Uterus (tissue), 2 donors: ENCODE data around the gene FAM171A2.
"Not testable (repeated sequence)": the region's sequence is repeated elsewhere in the genome, so short reads cannot be mapped to it uniquely, and the experiment has no call there.

ENCODE experiments used
- CTCF ChIP-seq, 4 experiments: fragments of 200-600 bp in 2 of 4; fragments of 450-650 bp in 2 of 4; sonication (generic) in 2 of 4; IDR thresholded peaks; one replicate each; pipeline ENCODE4 v1.5.1; 2016 to 2019; ENCODE audit warnings: antibody characterized with exemption in 4 of 4, mild to moderate bottlenecking in 2 of 4, moderate library complexity in 1 of 4
- POLR2A ChIP-seq, 2 donors: fragments of 450-650 bp; IDR thresholded peaks; one replicate each; pipeline ENCODE4 v1.6.1; 2016; ENCODE audit warnings: antibody characterized with exemption in 2 of 2, mild to moderate bottlenecking in 1 of 2, moderate library complexity in 1 of 2

- not testable (repeated sequence) for TF ChIP-seq CTCF, POLR2A (IDR thresholded peaks at IDR 0.05)
These were observed 34.1 kb downstream of the FAM171A2 start for GRCh38 chr17:44329516-44329915.
